ENCODE results near the gene RTN1. TPM values are rescaled to one million over a fixed set of nuclear protein-coding genes. Genes with fewer than 3 reads are reported as not detected.

Gene RTN1
- total and polyA plus RNA-seq, 10 of the 15 experiments (the other 5 are each of a cell fraction or from before 2014, with no cell fraction given) = 0.03 to 0.55 (median 0.13) TPM; not detected in 4

DNA sequence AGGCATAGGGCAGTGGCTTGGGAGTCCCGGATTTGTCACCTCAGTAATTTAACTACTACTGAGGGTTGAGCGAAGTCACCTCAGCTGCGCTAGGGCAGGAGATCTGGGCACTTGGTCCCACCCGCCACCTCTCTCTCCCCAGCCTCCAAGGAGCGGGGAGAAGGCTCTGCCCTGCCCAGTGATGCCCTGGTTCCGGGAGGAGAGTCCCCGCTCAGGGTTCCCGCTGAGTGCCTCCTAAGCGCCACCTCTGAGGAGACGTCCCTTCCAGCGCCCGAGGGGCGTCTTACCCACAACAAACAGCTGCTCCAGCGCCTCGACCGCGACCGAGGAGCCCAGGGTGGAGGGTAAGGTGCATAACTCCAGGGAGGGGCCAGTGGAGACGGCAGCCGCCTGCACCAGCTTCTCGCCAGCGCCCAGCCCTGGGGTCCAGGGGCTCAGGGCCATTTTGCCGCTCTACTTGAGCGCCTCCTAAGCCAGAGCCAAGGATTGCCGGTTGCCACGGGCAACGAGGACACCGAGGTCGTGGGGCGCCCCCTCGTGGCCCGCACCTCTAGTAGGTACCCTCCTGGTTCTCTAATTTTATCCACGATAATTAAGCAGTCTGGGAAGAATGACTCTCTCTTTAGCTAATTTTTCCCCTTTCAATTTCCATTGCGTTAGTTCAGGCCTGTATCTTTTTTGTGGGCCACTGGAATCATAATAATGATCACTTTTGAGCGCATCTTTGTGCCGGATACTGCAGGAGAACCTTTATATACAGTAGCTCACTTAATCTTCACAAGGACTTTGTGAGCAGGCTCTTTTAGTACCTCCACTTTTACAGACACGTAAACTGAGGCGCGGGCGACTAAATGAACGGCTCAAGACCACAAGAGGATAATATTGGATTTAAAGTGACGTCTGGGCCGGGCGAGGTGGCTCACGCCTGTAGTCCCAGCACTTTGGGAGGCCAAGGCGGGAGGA is 294.0 kb downstream of the RTN1 start, which contains the start of gene CCDC175 (continued):
- no peak for TF ChIP-seq POLR2AphosphoS5 (IDR thresholded peaks at IDR 0.05; ENCODE audit: low read length)

DNA sequence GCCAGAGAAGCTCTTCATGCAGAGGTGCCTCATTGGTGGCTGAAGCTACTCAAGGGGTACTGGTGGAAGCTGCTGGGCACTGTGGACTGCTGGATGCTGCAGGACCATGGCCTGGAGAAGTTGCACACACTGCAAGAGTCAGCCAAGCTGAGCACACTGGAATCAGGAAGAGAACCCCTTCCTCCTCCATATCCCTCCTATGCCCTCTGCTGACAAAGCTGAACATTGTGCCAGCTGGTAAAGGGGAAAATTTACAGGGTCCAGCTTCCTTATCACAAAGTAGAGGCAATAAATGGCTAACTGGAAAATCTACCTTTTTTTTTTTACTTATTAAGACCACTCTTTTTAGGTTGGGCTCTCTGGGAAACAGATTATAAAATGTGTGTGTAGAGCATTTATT is 300.5 kb downstream of the RTN1 start:
- Histone ChIP-seq H3K79me2 (ENCODE audit: control insufficient read depth, insufficient read depth, low read length) (no peaks in the 10 kb centered on the region), H3K9me3 (replicated peaks; ENCODE audit: control insufficient read depth, insufficient read depth, low read length) (no peaks in the 10 kb centered on the region), H3K4me1 (ENCODE audit: control insufficient read depth, insufficient read depth, low read length) (no peaks in the 10 kb centered on the region), H3K27me3 (replicated peaks in 1 of 2; ENCODE audit: control insufficient read depth in 2 of 2, insufficient read depth in 2 of 2, low read length in 1 of 2) (no peaks in the 10 kb centered on the region; a peak in 1 of 4 replicates), H3K27ac (ENCODE audit: control insufficient read depth, insufficient read depth) (no peak overlapping the region), H3K9ac (ENCODE audit: control insufficient read depth, insufficient read depth, low read length) (no peak overlapping the region), H3K36me3 (ENCODE audit: control insufficient read depth in 2 of 2, insufficient read depth in 2 of 2, low read length in 1 of 2) (no peaks in the 10 kb centered on the region), H3K4me2 (ENCODE audit: control insufficient read depth, insufficient read depth) (no peak overlapping the region), H2AFZ (ENCODE audit: control insufficient read depth, low read depth, low read length) (no peak overlapping the region), H4K20me1 (ENCODE audit: control insufficient read depth, insufficient read depth) (no peaks in the 10 kb centered on the region), H3K4me3 (no peak overlapping the region)
- in situ Hi-C loops (cut with MboI) = no loop called here
- FAIRE-seq (no peak), DNase-seq (ENCODE audit: low read depth, low spot score) (no peak), ATAC-seq (no peak)
- CTCF ChIA-PET = interaction anchor here (0.6 to 3.7 kb wide), 5 partner anchors 58 to 956 kb away, joined by 3 to 27 read pairs (median 6); no protein-coding TSS in a partner anchor
- intact Hi-C loops (cut with micrococcal nuclease; ENCODE audit: unreplicated experiment) = no loop called here
- TF ChIP-seq, protein P1, sequence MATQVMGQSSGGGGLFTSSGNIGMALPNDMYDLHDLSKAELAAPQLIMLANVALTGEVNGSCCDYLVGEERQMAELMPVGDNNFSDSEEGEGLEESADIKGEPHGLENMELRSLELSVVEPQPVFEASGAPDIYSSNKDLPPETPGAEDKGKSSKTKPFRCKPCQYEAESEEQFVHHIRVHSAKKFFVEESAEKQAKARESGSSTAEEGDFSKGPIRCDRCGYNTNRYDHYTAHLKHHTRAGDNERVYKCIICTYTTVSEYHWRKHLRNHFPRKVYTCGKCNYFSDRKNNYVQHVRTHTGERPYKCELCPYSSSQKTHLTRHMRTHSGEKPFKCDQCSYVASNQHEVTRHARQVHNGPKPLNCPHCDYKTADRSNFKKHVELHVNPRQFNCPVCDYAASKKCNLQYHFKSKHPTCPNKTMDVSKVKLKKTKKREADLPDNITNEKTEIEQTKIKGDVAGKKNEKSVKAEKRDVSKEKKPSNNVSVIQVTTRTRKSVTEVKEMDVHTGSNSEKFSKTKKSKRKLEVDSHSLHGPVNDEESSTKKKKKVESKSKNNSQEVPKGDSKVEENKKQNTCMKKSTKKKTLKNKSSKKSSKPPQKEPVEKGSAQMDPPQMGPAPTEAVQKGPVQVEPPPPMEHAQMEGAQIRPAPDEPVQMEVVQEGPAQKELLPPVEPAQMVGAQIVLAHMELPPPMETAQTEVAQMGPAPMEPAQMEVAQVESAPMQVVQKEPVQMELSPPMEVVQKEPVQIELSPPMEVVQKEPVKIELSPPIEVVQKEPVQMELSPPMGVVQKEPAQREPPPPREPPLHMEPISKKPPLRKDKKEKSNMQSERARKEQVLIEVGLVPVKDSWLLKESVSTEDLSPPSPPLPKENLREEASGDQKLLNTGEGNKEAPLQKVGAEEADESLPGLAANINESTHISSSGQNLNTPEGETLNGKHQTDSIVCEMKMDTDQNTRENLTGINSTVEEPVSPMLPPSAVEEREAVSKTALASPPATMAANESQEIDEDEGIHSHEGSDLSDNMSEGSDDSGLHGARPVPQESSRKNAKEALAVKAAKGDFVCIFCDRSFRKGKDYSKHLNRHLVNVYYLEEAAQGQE (IDR thresholded peaks at IDR 0.05; ENCODE audit: low read depth, low read length) = no peak
- TF ChIP-seq RAD21 (IDR thresholded peaks at IDR 0.05; ENCODE audit: insufficient read depth, low read depth, low read length) = 0 out of 2 replicates have a peak, but pooled peaks have one; percentile 3
- TF ChIP-seq ATF7 (IDR thresholded peaks at IDR 0.05; ENCODE audit: low read depth) = no peak
- TF ChIP-seq, protein P2, sequence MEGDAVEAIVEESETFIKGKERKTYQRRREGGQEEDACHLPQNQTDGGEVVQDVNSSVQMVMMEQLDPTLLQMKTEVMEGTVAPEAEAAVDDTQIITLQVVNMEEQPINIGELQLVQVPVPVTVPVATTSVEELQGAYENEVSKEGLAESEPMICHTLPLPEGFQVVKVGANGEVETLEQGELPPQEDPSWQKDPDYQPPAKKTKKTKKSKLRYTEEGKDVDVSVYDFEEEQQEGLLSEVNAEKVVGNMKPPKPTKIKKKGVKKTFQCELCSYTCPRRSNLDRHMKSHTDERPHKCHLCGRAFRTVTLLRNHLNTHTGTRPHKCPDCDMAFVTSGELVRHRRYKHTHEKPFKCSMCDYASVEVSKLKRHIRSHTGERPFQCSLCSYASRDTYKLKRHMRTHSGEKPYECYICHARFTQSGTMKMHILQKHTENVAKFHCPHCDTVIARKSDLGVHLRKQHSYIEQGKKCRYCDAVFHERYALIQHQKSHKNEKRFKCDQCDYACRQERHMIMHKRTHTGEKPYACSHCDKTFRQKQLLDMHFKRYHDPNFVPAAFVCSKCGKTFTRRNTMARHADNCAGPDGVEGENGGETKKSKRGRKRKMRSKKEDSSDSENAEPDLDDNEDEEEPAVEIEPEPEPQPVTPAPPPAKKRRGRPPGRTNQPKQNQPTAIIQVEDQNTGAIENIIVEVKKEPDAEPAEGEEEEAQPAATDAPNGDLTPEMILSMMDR (IDR thresholded peaks at IDR 0.05 in 2 of 3, conservative IDR thresholded peaks at IDR 0.05 in 1 of 3; ENCODE audit: control insufficient read depth in 2 of 3, extremely low read depth in 1 of 3, insufficient read depth in 1 of 3, low read depth in 3 of 3, low read length in 3 of 3) = peak in 1 of 3 experiments; percentile 11; a peak in 1 of 6 replicates
- TF ChIP-seq TCF7 (IDR thresholded peaks at IDR 0.05; ENCODE audit: borderline replicate concordance) = no peak
- POLR2A ChIA-PET = no interaction called here
- RAD21 ChIA-PET (ENCODE audit: unreplicated experiment) = interaction anchor here (0.8 to 2.0 kb wide), 4 partner anchors 26 to 441 kb away, joined by 3 to 8 read pairs (median 6); no protein-coding TSS in a partner anchor
- no TSS peak for BruUV-seq (replicated peaks)
- SMC1A ChIA-PET (ENCODE audit: uncharacterized antibody, unreplicated experiment) = interaction anchor here (0.5 to 2.0 kb wide), 5 partner anchors 60 to 446 kb away, joined by 3 to 8 read pairs (median 3); no protein-coding TSS in a partner anchor
